ENCODE measurements around the gene MGAT4C. TPM values are rescaled to one million over a fixed set of nuclear protein-coding genes. Genes with fewer than 3 reads are reported as not detected.
A peak's percentile ranks its signal among the peaks of the same experiment; 100 is the strongest.

MGAT4C gene
- total and polyA plus RNA-seq, 11 donors, result 0.13 to 15.5 (median 4.6) TPM

DNA sequence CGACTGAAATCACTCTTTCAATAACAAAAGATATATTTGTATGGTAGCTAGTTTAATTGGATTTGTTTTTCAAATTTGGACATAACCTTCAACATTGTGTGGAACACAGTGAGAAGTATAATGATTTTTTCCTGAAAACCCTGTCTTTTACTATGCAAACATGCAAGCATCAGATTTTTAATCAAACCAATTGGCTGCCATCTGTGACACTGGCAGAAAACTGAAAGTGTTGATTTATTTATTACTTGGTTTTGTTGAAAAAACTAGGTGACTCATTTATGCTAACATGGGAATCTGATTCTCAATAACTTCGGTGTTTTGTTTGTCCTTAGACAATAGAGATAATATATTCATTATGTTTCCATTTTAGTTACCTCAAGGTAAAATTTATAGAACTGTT is 300.1 kb downstream of the MGAT4C start:
- H3K27me3 ChIP-seq, result no peaks in the 10 kb centered on the region
- WGBS, 4 donors, result 72 to 83% (median 74%) methylated on average over 2 of the region's 2 CpGs
- no peak for ATAC-seq
- H3K27ac ChIP-seq, result no peak overlapping the region
- H3K9me3 ChIP-seq, result no peaks in the 10 kb centered on the region
- DNase-seq, result no peak
- H3K36me3 ChIP-seq, result no peaks in the 10 kb centered on the region
- H3K4me3 ChIP-seq, result no peak overlapping the region
- no peaks in the 10 kb centered on the region for H3K4me1 ChIP-seq
- intact Hi-C loops (cut with DNase I), result no loop called here
- TF ChIP-seq POLR2A (IDR thresholded peaks at IDR 0.05), result no peak
- TF ChIP-seq, protein P1, sequence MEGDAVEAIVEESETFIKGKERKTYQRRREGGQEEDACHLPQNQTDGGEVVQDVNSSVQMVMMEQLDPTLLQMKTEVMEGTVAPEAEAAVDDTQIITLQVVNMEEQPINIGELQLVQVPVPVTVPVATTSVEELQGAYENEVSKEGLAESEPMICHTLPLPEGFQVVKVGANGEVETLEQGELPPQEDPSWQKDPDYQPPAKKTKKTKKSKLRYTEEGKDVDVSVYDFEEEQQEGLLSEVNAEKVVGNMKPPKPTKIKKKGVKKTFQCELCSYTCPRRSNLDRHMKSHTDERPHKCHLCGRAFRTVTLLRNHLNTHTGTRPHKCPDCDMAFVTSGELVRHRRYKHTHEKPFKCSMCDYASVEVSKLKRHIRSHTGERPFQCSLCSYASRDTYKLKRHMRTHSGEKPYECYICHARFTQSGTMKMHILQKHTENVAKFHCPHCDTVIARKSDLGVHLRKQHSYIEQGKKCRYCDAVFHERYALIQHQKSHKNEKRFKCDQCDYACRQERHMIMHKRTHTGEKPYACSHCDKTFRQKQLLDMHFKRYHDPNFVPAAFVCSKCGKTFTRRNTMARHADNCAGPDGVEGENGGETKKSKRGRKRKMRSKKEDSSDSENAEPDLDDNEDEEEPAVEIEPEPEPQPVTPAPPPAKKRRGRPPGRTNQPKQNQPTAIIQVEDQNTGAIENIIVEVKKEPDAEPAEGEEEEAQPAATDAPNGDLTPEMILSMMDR (IDR thresholded peaks at IDR 0.05), result no peak

DNA sequence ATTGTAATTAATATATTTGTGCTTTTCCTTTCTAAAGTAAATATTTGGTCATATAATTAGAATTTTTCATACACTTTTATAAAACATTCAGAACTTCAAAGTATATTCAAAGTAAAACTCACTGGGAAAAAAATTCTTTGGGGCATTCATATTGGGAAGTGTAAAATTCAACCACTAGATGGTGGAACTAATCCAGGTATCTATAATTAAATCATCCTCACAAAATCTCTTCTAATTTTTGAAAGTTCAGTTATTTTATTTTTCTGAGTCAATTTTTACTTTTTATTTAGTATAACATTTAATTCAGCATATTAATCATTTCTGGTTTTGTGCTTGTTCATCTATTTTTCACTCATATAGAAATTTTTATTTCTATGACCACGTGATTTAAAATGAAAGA is 301.1 kb downstream of the MGAT4C start:
- DNase-seq (no peak), ATAC-seq (no peak)
- no peak overlapping the region for H3K4me3 ChIP-seq
- no peaks in the 10 kb centered on the region for H3K9me3 ChIP-seq
- H3K36me3 ChIP-seq, result no peaks in the 10 kb centered on the region
- no peaks in the 10 kb centered on the region for H3K27me3 ChIP-seq
- TF ChIP-seq, protein P1 (IDR thresholded peaks at IDR 0.05), result peak in 4 of 12 donors; percentile 18 to 39 (median 24)
- no peak for TF ChIP-seq POLR2A (IDR thresholded peaks at IDR 0.05)
- H3K27ac ChIP-seq, result no peak overlapping the region
- intact Hi-C loops (cut with DNase I), result no loop called here
- 75 to 83% (median 80%) methylated on average over 1 of the region's 1 CpG for WGBS, 4 donors
- no peaks in the 10 kb centered on the region for H3K4me1 ChIP-seq

- no peaks in the 10 kb centered on the region for H3K36me3 ChIP-seq
- no peaks in the 10 kb centered on the region for H3K4me1 ChIP-seq
- no peaks in the 10 kb centered on the region for H3K9me3 ChIP-seq
- TF ChIP-seq, protein P1 (IDR thresholded peaks at IDR 0.05), result peak in 5 of 12 donors; percentile 6 to 24 (median 15)
- no peak for TF ChIP-seq POLR2A (IDR thresholded peaks at IDR 0.05)
- intact Hi-C loops (cut with DNase I), result no loop called here
- H3K27me3 ChIP-seq, result no peaks in the 10 kb centered on the region
- 14 to 21% (median 17%) methylated on average over 1 of the region's 1 CpG for WGBS, 4 donors
- no peak overlapping the region for H3K27ac ChIP-seq
- H3K4me3 ChIP-seq, result no peak overlapping the region
- no peak for DNase-seq
- no peak for ATAC-seq
These were observed 304.4 kb downstream of the MGAT4C start for GRCh38 chr12:85951823-85952222.

DNA sequence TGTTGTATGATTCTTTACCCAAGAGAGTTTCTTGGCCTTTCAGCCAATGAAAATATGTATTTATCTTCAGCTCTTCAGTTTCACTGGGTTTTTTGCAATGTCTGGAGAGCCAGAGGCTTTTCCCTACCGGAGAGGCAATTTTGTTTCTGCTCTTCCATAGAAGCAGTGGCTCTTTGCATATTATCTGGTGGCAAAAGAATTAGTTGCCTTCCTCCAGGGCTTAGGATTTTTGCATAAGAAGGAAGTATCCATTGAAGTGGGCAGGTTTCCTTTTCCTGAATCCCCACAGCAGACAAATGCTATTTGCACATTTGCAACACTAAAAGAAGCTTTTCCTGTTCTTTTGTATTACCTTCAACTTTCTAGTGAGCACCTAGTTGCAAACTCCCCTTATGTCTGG is 306.9 kb downstream of the MGAT4C start:
- TF ChIP-seq, protein P1 (IDR thresholded peaks at IDR 0.05), result no peak
- DNase-seq, result no peak
- Histone ChIP-seq H3K27me3 (no peaks in the 10 kb centered on the region), H3K36me3 (no peaks in the 10 kb centered on the region), H3K4me1 (no peaks in the 10 kb centered on the region), H3K4me3 (no peak overlapping the region), H3K9me3 (peaks cover 0 to 3% (median 0%) of the 10 kb centered on the region in 12 donors), H3K27ac (no peak overlapping the region)
- no peak for ATAC-seq
- WGBS, 4 donors, result 18 to 31% (median 27%) methylated on average over 1 of the region's 1 CpG
- intact Hi-C loops (cut with DNase I), result no loop called here
